Kidney tubule cell (primary cell): ENCODE measurements around the gene ERICH6B.

Source experiments
- DNase-seq: peaks from one replicate; pipeline ENCODE4 v3.0.0-alpha.2; 2018; ENCODE audit warnings: low spot score

Gene ERICH6B

GRCh38 chr13:45500492-45501174, 114.9 kb downstream of the ERICH6B start:
- DNase-seq: peak; percentile 92

DNA sequence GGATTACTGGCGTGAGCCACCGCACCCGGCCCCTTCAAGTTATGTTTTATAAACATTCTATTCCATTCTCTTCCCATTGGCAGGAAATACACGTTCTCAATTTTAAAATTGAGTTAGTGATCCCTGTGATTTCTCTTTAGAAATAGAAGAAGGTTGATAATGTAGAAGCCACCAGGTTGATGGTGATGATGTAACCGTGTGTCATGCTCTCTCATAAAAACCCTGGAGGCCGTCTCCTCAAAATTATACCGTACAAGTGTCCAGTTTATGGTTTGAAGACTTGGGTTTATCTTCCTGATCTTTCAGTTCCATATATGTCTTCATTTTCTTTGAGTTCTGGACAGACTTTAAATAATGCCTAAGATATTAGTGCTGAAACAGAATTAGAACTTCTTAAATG, 118.6 kb downstream of the ERICH6B start:
- no peak for DNase-seq

- peak; percentile 66 for DNase-seq
These were observed 123.0 kb downstream of the ERICH6B start for GRCh38 chr13:45492538-45492937.
